Measurements from ENCODE around the gene LARGE1.

DNA sequence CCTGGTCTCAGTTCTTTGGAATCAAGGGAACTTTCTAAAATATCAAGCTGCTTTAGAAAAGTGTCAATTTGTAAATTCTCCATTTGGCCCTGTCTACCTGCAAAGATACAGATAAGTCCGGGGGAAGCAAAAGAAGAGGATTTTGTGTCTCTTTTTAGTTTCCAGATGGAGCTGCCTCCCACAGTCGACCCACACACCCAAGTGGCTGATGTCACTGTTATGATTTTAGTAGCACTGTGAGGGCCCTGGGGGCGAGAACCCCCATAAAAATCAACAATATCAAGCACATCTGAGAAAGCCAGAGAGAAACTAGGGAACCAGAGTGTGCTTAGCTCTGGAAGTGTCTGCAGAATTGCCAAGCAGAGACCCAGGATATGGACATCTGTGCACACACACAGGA, 212.7 kb downstream of the LARGE1 start:
- no peak for TF ChIP-seq CTCF (IDR thresholded peaks at IDR 0.05; ENCODE audit: low read depth, low read length)
- TF ChIP-seq POLR2A (IDR thresholded peaks at IDR 0.05; ENCODE audit: extremely low read depth, insufficient read length) = no peak
- TF ChIP-seq, protein P1, sequence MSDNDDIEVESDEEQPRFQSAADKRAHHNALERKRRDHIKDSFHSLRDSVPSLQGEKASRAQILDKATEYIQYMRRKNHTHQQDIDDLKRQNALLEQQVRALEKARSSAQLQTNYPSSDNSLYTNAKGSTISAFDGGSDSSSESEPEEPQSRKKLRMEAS (IDR thresholded peaks at IDR 0.05; ENCODE audit: low read depth, low read length) = no peak
- no peak for TF ChIP-seq MYC (IDR thresholded peaks at IDR 0.05; ENCODE audit: low read depth, low read length)

Data from NB4 (cell line).